Measurements from ENCODE around the gene SMURF1.

The SMURF1 gene

DNA sequence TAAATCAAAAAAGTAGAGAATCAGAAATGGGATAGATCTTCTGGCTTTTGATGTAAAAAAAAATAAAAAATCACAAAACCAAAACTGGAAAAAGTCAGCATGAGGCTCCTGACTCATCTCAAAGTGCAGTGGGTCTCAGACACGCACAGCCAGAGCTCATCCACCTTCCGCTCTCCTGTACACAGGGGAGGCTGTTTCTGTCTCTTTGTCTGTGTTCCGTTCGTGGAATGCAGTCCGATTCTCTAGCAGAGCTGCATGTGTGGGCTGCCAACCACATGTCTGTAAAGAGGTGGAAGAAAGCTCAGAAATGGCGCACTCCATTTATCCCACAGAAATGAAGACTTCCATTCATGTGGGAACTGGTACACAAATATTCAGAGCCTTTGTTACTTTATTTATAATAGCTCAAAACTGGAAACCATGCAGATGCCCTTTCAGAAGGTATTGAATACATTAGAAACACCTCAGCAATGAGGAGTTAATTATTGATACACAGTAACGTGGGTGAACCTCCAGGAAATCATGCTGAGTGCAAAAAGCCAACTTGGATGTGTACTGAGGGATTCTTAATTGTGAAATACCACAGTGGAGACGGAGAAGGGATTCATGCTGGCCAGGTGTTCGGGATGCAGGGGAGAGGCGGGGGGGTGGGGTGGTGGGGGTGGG is 142.3 kb downstream of the SMURF1 start:
- no peak for DNase-seq

DNA sequence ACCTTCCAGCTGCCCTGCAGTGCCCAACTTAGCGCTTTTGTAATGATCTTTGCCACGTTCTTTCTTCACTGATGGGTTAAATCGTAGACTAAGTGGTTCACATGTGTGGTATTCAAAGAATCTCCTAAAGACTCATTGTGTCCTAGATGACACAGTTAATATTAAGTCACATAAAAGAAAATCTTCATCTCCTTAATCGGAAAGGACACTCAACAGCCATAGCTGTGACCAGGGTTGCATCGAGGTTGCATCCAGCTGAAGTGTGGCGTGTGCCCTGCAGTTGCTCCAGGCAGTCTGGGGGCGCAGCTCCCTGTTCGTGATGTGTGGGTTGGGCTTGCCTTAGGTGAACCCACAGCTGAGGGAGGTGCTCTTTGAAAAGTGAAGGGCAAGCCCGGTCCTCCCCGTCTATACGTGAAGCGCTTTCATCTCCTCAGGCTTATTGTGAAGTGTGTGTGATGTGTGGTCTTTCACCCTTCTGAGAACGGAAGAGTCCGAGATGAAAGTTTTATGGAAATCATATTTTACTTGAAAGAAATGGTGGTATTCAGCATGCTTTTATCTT is 142.9 kb downstream of the SMURF1 start:
- no peak for DNase-seq

DNA sequence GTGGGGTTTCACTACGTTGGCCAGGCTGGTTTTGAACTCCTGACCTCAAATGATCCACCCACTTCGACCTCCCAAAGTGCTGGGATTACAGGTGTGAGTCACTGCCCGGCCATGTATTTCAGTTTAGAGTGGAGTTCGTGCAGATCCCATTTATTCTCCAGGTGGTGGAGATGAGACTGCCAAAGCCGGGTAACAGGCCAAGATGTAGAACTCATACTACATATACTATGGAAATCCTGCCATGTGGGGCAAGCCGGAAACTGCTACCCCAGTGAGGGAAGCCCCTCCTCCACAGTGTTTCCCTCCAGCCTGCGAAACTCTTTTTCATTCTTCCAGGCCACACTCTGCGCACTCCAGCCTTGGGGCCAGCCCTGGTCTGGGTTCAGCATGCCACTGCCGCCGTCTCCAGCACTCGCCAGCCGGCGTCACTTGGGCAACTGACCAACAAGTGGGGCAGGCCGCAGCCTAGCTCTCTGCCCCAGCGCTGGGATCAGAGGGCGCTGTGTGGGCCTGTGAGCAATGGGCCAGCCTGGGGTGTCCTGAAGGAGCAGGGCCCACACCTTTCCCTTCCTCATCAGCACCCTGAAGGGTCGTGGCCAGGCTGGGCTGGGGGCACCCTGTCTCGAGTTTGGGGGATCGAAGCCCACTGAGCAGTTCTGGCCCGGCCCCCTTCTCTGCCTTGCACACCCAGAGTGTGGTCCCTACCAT is 143.6 kb downstream of the SMURF1 start:
- DNase-seq: no peak

DNA sequence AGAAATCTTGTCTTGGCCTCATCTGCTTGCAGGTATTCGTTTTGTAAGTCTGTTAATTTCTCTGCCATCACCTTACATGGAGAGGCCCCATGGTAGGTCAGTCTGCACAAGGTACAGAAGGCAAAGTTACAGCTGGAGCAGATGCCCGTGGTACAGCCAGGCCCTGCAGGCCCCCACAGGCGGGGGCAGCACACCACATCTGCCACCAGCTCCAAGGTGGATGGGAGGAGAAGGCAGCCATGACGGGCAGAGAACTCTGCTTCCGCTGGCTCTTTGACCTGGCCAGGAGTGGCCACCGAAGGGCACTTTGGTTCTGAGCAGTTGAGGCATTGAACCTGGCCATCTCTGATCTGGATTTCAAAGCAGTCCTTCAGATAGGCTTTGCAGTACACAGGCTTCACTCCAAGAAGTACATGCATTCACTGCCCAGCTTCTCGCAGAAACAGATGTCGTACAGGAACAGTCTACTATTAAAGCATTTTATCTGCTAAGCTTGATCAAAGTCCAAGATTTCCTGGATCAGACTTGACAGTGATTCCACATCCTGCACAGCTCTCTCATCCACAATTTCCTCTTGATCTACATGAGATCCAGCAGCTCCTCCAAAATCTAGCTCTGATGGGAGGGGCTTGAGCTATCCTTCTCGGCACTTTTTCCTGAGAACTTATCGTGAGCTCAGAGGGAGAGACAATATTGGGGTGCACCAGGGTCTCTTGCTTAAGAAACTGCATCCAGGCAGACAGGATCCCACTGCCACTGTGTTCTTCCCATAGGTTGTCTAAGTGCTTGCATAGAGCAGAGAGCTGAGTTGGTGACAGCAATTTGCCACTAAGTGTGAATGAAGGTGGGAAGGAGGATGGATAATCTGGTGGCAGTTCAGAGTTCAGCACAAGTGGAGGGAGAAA is 144.8 kb downstream of the SMURF1 start:
- no peak for DNase-seq

DNA sequence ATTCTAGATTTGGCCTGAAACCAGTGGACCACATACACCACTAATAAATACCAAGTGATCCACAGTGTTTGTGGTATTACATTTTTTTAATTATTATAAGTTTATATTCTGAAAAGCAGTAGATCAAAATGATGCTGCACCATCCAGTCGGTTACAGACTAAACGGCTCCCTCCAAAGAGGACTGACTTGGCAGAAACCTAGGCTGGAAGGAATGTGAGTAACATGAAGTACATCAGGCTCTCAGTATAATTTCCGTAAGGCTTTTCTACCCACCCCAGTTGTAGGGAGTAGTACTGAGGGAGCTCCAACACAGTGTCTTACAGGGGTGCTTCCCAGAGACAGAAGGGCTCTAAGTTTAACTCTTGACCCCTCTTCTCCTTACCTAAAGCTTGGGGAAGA is 146.1 kb downstream of the SMURF1 start:
- no peak for DNase-seq

DNA sequence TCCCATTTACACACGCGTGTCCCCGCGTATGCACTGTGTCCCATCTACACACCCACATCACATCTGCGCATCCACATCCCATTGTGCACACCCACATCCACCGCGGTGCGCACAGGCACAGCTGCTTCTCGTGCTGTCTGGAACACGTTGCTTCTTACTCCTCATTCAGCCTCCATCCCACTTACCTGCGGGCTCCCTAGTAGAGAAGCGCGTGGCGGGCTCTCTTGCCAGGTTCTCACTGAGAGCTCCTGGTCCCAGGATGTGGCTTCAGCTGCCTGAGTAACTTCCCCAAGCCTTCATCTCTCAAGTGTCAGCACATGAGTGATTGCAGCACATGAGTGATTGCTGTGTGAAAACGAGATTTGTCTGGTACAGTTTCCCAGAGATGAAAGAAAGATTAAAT is 147.8 kb downstream of the SMURF1 start:
- DNase-seq: no peak

DNA sequence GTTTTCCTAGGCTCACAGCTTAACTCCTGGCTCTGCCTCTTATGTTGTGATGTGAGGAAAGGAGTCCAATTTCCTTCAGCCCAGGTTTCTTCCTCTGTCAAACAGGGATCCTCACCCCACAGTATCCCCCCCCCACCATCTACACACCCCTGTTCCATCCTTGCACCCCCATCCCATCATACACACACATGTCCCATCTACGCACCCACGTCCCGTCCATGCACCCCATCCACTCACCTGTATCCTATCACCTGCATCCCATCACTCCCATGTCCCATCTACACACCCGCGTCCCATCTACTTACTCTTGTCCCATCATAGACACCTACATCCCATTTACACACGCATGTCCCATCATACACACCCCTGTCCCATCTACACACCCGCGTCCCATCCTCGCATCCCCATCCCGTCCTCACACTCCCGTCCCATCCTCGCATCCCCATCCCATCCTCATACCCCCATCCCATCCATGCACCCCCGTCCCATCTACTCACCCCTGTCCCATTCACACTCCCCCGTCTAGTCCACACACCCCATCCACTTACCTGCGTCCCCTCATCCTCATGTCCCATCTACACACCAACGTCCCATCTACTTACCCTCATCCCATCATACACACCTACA is 148.3 kb downstream of the SMURF1 start:
- DNase-seq: no peak

DNA sequence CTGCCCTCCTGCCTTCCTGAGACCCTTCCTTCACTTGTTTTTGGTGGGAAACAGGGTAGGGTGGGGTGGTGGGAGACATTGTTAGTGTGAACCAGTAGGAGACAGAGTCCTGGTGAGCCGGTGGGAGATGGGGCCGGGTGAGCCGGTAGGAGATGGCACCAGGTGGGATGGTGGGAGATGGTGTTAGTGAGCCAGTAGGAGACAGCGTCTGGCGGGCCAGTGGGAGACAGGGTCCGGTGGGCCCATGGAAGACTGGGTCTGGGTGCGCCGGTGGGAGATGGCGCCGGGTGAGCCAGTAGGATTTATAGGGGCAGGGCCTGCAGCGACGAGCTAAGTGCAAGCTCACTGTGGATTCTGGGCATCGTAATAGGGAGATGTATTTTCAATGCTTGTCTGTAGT is 148.8 kb downstream of the SMURF1 start:
- no peak for DNase-seq

DNA sequence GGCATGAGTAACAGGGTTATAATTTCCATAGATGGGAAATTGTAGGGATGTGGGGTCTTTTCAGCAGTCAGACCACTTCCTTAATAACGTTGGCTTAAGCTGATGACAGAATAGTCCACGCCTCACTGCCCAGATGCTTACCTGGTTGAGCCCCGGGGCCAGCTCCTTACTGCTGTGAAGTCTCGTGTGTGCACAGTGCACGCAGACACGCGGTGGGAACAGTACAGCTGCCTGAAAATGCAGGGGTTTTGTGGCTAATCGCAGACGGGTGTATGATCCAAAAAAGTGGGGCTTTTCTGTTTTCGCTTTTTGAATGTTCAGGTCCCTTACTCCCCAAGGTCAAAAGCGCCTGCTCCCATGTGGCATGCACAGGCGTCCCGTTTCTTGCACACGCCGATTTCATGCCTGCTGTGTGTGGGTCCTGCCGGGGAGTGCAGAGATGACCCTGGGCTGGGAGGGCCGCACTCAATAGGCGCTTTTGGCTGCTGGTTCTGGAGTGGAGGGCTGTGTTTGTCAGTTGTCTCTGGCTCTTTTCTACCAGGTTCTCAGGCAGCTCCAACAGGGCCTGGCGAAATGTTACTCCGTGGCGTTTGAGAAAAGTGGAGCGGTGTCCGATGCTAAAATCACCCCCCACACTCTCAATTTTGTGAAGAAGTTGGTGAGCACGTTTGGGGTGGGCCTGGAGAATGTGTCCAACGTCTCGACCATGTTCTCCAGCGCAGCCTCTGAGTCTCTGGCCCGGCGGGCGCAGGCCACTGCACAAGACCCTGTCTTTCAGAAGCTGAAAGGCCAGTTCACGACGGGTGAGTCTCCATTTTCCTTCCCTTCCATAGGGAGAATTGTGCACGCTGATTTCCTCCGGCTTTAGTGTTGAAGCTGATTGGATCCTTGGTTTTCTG is 149.6 kb downstream of the SMURF1 start:
- DNase-seq: no peak

DNA sequence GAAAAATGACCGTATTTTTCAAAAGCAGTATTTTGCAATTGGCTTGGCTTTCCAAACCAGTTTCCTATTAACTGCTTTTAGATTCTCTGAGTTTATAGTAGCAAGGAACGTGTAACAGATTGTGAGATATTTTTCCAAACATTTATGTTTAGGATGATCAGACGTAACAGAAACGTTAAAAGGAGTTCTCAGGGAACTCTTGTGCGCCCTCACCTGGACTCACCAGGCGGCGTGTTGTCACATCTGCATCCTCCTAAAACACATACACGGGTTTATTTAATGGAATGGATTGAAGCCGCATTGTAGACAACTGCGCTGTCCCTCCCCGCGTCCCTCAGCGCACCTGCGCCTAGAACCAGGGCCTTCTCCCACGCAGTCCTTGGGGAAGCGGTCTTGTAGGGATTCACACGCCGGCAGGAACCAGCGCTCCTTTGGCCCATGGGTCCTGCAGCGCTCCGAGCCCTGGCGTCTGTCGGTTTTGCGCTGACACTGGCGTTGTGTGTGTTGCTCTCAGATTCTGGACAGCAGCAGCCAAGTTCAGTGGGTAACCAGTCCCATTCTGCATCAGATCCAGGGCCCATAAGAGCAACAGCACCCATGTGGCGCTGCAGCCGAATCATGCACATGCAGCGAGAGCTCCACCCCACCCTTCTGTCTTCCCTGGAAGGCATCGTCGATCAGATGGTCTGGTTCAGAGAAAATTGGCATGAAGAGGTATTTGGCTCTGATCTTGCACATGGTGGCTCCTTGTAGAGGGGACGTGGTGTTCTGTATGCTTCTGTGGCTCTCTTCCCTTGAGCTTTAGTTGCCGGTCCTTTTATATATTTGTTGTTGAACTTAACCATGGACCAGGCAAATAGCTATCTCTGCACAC is 150.6 kb downstream of the SMURF1 start:
- no peak for DNase-seq

DNA sequence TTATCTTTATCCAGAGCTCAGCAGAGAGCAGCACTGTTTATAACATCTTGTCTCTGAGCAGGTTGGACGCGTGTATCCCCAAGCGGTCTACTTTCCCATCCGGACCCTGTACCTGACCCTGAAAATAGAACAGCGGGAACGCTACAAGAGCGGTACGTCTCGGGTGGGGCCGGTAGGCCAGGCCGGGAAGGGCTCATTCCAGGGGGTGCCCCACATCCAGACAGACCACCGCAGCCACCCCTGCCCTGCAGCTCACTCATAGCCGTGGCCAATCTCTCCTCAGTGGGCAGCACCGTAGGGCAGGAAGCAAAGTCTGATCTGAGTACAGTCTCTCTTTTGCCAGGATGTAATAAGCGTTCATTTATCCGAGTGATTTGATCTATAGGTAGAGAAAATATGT is 151.8 kb downstream of the SMURF1 start:
- no peak for DNase-seq

DNA sequence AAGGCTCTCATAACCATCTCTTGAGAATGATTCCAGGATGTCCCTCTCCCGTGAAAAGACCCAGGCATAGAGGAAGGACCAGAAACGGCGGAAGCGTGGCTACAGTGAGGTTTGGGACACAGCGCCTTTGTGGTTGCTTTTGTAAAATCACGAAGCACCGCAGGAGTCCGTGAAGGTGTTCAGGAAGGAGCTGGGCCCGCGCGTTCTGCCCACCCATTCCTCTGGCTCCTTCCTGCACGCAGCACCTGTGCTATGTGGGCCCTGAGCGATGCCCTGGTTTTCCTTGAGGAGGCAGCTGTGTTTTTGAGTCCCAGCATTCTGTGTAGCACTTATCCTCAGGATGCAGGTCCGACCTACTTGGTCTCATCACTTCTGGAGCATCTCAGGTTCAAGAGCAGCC is 152.8 kb downstream of the SMURF1 start:
- DNase-seq: no peak

DNA sequence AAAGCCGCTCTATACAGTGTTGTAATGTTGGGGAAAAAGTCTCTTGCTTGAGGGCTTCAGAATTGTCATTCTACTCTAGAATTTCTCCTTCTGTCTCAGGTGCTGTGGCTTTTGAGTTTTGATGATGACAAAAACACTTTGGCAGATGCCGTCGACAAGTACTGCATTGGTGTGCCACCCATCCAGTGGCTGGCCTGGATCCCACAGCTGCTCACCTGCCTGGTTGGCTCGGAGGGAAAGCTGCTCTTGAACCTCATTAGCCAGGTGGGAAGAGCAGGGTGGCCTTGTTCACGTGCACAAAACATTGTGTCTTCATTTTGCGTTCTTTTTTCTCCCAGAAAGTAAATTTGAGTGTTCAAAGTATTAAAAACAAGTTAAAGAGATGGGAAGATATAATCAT is 153.6 kb downstream of the SMURF1 start:
- peak; percentile 22 for DNase-seq

DNA sequence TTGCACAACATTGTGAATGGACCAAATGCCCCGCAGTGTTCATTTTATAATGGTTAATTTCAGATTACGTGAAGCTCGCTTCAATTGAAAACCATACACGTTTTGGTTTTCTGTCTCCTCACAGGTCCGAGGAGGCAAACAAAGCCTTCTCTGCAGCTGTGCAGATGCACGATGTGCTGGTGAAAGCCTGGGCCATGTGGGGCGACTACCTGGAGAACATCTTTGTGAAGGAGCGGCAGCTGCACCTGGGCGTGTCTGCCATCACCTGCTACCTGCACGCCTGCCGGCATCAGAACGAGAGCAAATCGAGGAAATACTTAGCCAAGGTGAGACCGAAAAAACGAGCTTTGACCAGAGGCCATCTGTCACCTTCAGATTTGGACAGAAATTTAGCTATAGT is 155.3 kb downstream of the SMURF1 start:
- DNase-seq: no peak

DNA sequence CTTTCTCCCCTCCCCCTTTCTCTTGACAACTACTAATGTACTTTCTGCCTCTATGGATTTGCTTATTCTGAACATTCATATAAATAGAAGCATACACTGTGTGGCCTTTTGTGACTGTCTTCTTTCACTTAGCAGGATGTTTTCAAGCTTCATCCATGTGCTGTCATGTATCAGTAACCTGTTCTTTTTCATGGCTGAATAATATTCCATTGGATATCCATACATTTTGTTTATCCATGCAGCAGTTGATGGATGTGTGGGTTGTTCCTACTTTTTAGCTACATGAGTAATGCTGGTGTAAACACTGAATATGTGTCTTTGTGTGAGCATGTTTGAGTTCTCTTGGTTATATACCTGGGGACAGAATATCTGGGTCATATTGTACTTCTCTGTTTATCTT is 158.0 kb downstream of the SMURF1 start:
- no peak for DNase-seq

DNA sequence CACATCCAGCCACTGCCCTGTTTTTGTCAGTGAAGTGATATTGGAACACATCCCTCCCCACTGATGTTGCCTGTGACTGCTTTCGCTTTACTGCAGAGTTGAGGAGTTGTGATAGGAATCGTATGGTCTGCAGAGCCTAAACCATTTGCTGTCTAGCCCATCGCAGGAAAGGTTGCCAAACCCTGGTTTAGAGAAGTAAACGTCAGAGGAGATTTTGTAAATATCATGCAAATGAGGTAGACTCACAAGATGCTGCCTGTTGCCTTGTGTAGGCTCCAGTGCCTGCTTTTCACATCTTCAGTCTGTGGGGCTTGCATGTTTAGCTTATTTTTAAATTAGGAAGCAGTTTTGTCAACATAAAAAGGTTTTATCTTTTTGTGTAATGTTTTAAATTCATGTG is 158.5 kb downstream of the SMURF1 start:
- DNase-seq: no peak

DNA sequence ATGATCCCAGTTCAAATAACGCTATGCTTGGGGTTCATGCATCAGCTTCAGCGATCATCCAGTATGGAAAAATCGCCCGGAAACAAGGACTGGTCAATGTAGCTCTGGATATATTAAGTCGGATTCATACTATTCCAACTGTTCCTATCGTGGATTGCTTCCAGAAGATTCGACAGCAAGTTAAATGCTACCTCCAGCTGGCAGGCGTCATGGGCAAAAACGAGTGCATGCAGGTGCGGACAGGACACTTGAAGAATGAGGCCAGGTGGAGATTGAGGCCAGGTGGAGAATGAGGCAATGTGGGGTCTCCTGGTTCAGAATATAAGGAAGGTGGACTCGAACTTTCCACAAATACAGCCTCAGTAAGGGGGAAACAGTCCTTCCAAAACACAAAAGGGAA is 159.8 kb downstream of the SMURF1 start:
- no peak for DNase-seq

DNA sequence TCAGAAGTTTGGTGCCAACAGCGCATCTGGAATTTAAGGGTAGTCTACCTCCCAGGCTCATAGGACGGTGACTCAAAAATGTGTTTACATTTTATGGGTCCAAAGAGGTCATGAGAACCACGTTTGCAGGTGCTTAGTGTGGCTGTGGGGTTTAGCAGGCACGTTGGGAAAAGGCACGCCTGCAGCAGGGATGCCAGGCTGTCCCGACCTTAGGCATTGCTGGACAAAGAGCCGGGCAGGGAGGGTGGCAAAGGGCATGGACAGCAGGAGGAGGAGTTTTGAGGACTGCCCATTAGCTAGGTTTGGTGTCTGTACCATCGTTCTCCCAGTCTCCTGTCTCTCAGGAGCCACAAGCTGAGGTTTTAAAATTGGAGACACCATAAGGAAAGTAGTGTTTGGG is 161.2 kb downstream of the SMURF1 start:
- no peak for DNase-seq

DNA sequence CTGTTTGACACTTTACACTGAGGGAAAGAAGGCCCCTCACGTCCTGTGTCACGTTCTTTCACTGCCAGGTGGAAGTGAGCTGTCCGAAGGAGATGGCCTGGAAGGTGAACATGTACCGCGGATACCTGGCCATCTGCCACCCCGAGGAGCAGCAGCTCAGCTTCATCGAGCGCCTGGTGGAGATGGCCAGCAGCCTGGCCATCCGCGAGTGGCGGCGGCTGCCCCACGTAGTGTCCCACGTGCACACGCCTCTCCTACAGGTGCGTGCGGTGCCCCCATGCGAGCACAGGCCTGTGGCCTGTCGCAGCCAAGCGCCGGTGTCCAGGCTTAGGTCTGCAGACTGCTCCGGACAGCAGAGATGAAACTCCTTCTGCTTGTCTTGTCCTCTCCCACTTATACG is 162.2 kb downstream of the SMURF1 start:
- DNase-seq: no peak

DNA sequence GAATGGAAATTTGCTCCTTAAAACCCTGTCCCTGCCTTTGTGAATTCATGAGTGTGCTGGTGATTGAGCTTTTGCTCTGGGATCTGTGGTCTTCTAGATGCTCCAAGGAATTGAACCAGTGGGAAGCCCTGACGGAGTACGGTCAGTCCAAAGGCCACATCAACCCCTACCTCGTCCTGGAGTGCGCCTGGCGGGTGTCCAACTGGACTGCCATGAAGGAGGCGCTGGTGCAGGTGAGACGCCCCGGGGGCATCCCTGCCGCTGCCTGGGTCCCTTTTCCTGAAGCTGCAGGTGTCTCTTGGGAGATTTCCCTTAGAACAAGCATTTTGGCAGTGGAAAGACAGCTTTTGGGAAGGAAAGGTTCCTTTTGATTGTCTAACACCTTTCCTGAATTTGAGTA is 165.2 kb downstream of the SMURF1 start:
- no peak for DNase-seq

Measured in DMS79 (cell line).